ENCODE results near the gene GP5. TPM values are rescaled to one million over a fixed set of nuclear protein-coding genes. Genes with fewer than 3 reads are reported as not detected.

The GP5 gene
- total RNA-seq, 2 donors from 2014 or later: 0.11 TPM; not detected in 1

- no peak overlapping the region for H3K4me3 ChIP-seq
- H3K9ac ChIP-seq (ENCODE audit: low read depth in 2 of 2, low read length in 2 of 2): no peak overlapping the region
- H3K27ac ChIP-seq: no peak overlapping the region
- TF ChIP-seq CTCF (IDR thresholded peaks at IDR 0.05): no peak
- H3K9me3 ChIP-seq: no peaks in the 10 kb centered on the region
- no peaks in the 10 kb centered on the region for H3K36me3 ChIP-seq
- no peak for DNase-seq
- H3K27me3 ChIP-seq: no peaks in the 10 kb centered on the region
- no peaks in the 10 kb centered on the region for H3K4me1 ChIP-seq
- intact Hi-C loops (cut with DNase I): no loop called here
These were observed 18.7 kb downstream of the GP5 start for GRCh38 chr3:194380326-194380725.

- Histone ChIP-seq H3K27me3 (no peaks in the 10 kb centered on the region), H3K9me3 (no peaks in the 10 kb centered on the region), H3K9ac (ENCODE audit: low read depth in 2 of 2, low read length in 2 of 2) (no peak overlapping the region), H3K27ac (no peak overlapping the region), H3K36me3 (no peaks in the 10 kb centered on the region), H3K4me1 (no peaks in the 10 kb centered on the region), H3K4me3 (no peak overlapping the region)
- DNase-seq: no peak
- no peak for TF ChIP-seq CTCF (IDR thresholded peaks at IDR 0.05)
- intact Hi-C loops (cut with DNase I): no loop called here
These were observed 19.4 kb downstream of the GP5 start for GRCh38 chr3:194379651-194380050.

- no peak for DNase-seq
- intact Hi-C loops (cut with DNase I): no loop called here
- H3K9me3 ChIP-seq: no peaks in the 10 kb centered on the region
- no peak for TF ChIP-seq CTCF (IDR thresholded peaks at IDR 0.05)
- no peak overlapping the region for H3K27ac ChIP-seq
- H3K4me1 ChIP-seq: no peaks in the 10 kb centered on the region
- no peak overlapping the region for H3K9ac ChIP-seq (ENCODE audit: low read depth in 2 of 2, low read length in 2 of 2)
- H3K27me3 ChIP-seq: no peaks in the 10 kb centered on the region
- H3K4me3 ChIP-seq: no peak overlapping the region
- H3K36me3 ChIP-seq: no peaks in the 10 kb centered on the region
These were observed 19.8 kb downstream of the GP5 start for GRCh38 chr3:194379231-194379630.

- intact Hi-C loops (cut with DNase I): no loop called here
- no peak for DNase-seq
These were observed 21.4 kb downstream of the GP5 start for GRCh38 chr3:194377708-194378107.

GRCh38 chr3:194376241-194376560, 22.9 kb downstream of the GP5 start:
- no peaks in the 10 kb centered on the region for H3K4me1 ChIP-seq
- no peak overlapping the region for H3K9ac ChIP-seq (ENCODE audit: low read depth in 2 of 2, low read length in 2 of 2)
- no peak overlapping the region for H3K27ac ChIP-seq
- H3K4me3 ChIP-seq: no peak overlapping the region
- no peaks in the 10 kb centered on the region for H3K27me3 ChIP-seq
- no peak for TF ChIP-seq CTCF (IDR thresholded peaks at IDR 0.05)
- no peak for DNase-seq
- intact Hi-C loops (cut with DNase I): no loop called here
- no peaks in the 10 kb centered on the region for H3K9me3 ChIP-seq
- no peaks in the 10 kb centered on the region for H3K36me3 ChIP-seq

More at GRCh38 chr3:194377708-194378107, 21.4 kb downstream of the GP5 start:
- Histone ChIP-seq H3K9me3 (no peaks in the 10 kb centered on the region), H3K36me3 (no peaks in the 10 kb centered on the region), H3K4me3 (no peak overlapping the region), H3K27ac (no peak overlapping the region), H3K27me3 (no peaks in the 10 kb centered on the region), H3K9ac (ENCODE audit: low read depth in 2 of 2, low read length in 2 of 2) (no peak overlapping the region), H3K4me1 (no peaks in the 10 kb centered on the region)
- TF ChIP-seq CTCF (IDR thresholded peaks at IDR 0.05): no peak

All from colonic mucosa (tissue), 4 donors.